NCI-H187 treated with DMSO at 0.1 percent for 48 hours (cell line): ENCODE measurements around the gene CACNG5.

Experiments
- DNase-seq: peaks from one replicate; lab custom pipeline; 2025; lab: John Stamatoyannopoulos, UW

CACNG5 gene

GRCh38 chr17:66822009-66822408 lies 12.9 kb upstream of the CACNG5 start:
- no peak for DNase-seq

DNA sequence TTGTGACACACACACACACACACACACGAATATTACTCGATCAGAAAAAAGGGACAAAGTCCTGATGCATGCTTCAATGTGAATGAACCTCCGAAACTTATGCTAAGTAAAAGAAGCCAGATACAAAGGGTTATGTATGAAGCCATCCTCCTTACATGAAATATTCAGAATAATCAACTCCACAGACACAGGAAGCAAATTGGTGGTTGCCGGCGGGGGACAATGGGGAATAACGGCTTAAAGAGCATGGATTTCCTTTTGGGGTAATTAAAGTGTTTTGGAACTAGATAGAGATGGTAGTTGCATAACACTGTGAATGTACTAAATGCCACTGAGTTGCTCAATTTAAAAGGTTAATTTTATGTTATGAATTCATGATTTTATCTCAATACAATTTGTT lies 8.1 kb upstream of the CACNG5 start:
- DNase-seq, result no peak

DNA sequence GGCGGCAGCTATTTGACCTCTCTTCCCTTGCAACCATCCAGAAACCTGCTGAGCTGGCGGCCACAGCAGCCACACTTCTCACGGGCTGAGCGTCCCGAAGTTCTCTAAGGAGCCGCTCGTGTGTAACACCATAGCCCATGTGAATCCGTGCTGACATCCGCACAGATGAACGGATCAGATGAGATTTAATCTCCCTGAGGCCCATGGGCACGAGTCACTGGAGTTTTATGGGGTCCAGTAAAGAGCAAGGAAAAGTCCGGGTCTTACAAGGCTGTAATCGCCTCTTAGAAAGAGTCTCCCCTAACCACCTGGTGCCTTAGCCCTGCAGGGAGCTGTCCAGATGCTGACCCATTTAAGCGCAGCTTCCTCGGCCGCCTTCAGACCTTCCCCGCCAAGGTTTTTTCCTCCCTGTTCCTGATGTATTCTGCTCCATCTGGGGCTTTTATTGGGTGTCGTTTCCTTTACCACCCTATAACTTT lies 5.5 kb upstream of the CACNG5 start:
- no peak for DNase-seq

DNA sequence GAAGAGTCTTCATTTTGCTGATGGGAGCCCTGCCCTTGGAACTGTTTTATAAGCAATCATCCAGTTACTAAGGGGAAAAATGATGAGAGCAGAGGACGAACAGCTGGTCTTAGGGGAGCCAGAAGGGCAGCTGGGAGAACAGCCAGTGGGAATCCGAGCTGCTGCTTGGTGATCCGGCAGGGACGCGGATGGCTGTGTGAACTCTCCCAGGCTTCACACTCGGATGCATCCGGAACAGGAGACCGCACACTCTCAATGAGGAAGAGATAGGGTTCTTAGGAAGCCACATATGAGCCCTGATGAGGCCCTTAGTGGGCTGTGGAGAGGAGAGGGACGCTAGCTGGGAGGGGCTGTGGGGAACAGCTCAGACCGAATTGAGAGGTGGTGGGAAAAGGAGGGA lies 5.0 kb upstream of the CACNG5 start:
- no peak for DNase-seq

DNA sequence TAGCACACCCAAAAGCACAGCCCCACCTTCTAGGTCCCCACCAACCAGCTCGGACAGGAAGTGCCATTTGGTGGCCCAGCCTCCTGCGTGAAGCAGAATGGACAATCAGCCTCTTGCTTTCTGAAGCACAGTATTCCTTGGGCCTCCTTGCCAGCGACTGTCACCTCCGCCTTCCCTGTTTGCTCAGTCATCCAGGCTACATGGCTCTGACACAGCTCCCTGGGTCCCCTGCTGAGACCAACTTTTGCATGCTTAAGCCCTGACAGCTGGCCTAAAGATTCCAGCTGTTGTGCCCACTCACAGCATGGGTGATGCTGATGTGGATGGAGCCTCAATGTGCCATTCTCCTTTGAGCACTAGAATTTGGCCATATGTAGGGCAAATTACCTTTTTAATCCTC lies 4.5 kb upstream of the CACNG5 start:
- no peak for DNase-seq

DNA sequence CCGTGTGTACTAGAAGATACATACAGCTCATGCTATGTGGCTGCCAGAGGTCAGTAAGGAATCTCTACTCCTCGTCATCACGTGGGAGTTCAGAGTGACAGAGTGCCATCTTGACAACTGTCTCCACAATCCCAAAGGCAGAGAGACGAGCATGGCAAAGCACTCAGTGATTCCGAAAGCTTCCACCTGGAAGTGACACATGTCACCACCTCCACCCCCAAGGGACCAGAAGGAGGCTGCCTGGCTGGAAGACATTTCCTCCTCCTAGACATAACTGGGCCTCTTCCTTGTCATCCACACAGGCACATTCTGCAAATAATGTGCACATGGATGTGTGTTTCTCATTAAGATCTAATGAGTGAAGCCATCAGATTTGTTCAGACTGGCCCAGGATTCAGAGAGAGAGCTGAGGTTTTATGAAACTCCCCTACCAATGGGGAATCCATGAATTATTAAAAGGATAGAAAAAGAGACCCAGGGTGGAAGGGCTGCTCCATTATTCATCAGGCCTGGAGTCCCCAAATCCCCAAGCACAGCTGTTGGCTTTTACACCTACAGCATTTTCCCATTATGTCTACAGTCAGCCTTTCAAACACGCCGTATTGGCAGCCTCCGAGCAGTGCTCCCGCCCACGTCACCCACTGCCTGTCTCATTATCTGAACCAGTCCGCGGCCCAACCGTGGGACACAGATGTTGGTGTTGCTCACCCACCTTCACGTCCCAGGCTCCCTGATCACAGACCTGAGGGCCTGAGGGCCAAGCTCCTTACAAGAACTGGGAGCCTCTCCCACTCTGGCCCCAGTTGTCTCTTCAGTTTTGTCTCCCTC lies 3.3 kb upstream of the CACNG5 start:
- no peak for DNase-seq

DNA sequence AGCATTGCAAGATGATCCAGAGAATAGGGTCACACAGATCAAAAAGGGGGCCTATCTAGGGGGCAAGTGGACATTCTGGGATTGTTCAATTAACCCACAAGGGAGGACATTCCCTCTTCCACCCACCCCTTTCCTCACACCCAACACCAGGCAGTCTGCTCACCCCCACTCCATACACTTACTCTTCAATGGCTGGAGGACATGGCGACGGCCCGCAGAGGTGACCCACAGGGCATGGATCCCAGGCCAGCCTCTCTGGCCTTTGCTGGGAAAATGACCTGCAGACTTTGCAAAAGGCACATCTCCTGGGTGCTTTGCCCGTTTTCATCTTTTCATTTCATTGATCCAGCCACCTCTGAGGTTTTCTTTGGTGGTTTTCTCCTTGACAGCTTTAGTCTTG lies 1.7 kb upstream of the CACNG5 start:
- DNase-seq, result no peak

DNA sequence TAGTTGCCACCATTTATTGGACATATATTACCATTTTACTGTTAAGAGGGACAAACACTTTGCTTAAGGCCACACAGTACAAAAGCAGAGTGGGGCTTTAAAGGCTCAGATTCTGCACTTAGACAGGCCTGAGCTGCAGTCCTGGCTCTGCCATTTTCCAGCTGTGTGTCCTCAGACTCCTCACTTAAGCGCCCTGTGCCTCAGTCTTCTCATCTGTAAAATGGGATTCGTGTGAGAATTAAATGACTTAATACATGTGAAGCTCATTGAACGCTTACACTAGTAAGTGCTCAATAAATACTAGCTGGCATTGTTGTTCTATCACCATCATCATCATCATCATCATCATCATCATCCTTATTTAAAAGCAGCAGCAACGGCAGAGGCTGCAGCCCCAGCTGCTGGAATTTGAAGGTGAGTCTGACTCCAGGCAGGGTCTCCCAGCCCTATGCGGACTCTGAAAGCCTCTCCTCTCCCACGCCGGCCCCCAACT lies 445 bp upstream of the CACNG5 start:
- DNase-seq, result no peak

DNA sequence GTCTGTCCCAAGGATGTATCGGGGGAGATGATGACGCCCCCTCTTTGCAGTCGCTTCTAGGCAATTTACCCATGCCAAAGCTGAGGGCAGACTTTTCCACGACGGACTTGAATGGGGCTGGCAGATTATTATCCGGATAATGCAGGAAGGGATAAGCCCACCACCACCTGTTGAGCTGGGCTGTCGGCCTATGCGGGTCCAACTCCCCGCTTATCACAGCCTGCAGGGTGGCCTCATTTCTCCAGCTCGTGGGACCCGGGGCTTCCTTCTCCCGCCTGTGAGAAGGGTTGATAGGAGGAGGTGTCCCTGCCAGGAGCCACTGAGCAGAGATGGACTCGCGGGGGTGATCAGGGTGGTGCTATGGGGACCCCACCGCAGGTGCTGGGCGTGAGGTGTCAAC lies 559 bp downstream of the CACNG5 start:
- DNase-seq, result no peak

- DNase-seq, result no peak
Observed at GRCh38 chr17:66836063-66837005, 1.4 kb downstream of the CACNG5 start.

- DNase-seq, result no peak
Observed at GRCh38 chr17:66837226-66837625, 2.3 kb downstream of the CACNG5 start.

GRCh38 chr17:66837885-66838665 lies 3.2 kb downstream of the CACNG5 start:
- DNase-seq, result no peak

GRCh38 chr17:66839616-66840015 lies 4.7 kb downstream of the CACNG5 start:
- DNase-seq, result no peak

DNA sequence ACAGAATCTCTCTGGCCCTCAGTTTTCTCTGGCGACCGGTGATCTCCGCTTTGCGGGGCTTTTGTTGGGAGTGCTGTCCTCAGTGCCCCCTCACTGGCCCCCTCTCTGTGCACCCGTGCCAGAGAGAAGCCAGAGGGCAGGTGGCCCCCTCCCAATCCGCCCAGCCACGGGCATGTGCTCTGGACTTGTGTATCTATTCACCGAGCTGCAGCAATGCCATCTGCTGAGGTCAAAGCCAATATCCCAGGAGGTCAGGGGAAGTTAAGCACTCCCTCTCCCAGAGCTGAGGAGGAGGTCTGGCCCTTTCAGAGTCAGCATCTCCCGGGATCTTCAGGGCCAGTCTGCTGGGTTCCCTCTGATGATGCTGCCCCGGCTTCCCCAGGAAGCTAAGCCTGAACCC lies 5.1 kb downstream of the CACNG5 start:
- DNase-seq, result no peak

DNA sequence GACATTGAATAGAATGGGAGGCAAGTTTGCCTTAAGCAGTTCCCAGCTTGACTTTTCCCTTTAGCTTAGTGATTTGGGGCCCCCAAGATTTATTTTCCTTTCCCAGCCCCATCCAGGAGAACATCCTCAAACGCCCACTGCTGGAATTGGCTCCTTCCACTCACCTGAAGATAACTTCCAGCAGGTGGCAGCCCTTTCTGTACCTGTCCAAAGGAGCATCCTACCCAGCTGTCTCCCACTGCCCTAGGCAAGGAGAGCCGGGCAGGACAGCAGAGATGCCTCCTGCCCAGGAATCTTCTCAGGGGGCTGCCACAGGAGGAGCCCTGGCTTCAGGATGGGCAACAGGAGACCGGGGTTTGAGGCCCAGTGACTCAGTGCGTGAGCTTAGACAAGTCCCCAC lies 6.4 kb downstream of the CACNG5 start:
- no peak for DNase-seq

DNA sequence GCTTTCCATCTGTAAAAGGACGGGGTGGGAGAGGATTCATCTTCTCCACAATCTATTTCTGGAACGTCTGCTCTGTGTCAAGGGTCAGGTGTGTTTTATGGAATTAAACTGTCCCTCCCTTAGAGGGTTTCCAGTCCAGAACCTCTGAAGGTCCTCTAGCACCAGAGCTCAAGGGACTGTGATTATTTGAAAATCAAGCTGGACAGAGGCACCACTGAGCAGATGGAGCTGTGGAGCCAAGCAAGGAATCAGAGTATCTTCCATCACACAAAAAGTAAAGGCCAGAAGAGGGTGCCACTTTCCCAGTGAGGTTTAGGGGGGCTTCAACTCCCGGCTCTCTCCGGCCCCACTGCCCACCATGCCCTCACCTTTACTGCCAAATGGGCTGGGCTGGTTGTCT lies 6.8 kb downstream of the CACNG5 start:
- DNase-seq, result no peak

DNA sequence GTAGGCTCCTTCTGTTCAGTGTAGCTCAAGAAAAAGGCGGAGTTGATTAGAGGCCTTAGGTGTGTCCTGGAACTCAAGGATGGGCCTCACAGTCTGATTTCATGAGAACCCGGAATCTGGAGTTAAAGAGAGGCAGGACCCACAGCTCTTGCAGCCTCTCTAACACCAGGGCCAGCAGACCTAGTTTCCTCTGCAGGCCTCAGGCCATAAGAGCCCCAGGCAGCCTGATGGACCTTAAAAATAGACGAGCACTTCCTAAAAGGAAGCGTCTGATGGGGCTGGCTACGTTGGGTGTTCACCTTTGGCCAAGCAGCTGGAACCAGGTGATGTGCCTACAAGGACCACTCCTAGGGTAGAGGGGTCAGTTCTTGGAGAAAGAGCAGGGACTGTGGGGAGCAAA lies 7.6 kb downstream of the CACNG5 start:
- no peak for DNase-seq

- DNase-seq, result no peak
Observed at GRCh38 chr17:66842959-66843358, 8.0 kb downstream of the CACNG5 start.

DNA sequence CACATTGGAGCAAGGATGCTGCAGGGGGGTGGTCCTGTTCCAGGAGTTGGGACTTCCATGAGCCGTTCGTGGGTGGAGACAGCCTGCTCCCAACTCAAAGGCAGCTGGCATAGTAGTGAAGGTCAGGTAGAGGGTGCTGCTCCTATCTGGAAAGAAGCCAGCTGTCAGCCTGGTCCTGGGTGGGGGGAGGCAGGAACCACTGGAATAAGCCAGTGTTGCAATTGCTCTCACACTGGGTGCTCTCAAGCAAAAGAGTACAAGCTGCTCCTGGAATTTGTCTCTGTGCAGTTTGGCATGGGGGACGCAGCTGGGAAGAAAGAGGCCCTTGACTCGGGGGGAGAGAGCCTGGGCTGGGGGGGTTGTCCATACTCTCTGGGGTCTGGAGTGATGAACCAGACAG lies 8.7 kb downstream of the CACNG5 start:
- no peak for DNase-seq

GRCh38 chr17:66847704-66848103 lies 12.8 kb downstream of the CACNG5 start:
- no peak for DNase-seq

GRCh38 chr17:66848496-66848895 lies 13.6 kb downstream of the CACNG5 start:
- no peak for DNase-seq

GRCh38 chr17:66849032-66849655 lies 14.2 kb downstream of the CACNG5 start:
- no peak for DNase-seq
